NCI-H345 treated with DMSO at 0.1 percent for 48 hours (cell line): Measurements from ENCODE around the gene PALM2AKAP2.

ENCODE experiments used
- DNase-seq: peaks from one replicate; lab custom pipeline; 2025; ENCODE audit not compliant: unreplicated experiment; lab: John Stamatoyannopoulos, UW

PALM2AKAP2 gene

DNA sequence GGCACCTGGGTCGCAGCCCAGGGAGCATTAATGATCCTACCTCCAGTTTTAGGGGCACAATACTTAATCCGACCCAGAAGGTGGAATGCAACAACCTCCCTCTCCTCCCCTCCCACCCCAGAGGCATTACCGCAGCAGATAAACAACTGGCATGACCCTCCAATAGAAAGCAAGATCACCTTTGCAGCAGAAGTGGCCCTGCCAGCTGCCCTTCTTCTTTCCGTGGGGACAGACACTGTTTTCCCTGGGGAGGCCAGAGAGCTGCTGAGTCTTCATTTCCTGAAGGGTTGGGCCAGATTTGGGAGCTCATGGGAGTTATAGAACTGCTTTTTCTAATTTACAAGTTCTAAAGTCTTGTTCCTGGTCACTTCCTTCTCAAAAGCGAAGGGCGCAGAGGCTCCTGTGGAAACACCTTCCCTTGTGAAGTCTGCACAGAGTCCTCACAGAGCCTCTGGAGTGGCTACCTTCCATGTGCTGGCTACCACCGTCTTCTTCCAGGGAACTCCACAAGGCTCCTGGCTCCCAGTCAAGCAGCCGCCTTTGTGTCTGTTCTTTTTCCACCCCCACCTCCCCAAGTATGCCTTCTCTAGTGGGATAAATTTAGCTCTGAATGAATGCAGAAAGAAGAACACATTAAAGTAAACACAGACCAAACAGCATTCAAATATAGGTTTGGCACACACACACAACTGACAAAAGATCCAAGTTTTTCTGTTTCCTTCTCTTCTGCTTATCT, 8.0 kb upstream of the PALM2AKAP2 start:
- no peak for DNase-seq

DNA sequence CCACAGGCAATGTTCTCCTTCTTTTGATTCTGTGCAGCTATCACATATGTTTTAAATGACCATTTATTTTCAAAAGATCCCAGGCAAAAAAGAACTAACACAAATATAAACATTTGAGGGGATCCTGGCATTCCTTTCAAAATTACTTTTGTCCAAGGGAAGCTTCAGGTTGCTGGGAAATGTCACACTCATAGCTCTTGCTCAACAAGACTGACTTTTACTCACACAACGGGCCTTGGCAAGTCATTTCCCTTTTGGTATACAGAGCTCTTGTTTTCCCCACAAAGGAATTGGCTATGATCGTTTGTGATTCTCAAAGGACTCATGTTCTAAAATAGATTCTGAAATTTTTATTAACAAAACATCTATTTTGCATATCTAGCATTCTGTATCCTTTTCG, 4.5 kb upstream of the PALM2AKAP2 start:
- DNase-seq, result no peak

DNA sequence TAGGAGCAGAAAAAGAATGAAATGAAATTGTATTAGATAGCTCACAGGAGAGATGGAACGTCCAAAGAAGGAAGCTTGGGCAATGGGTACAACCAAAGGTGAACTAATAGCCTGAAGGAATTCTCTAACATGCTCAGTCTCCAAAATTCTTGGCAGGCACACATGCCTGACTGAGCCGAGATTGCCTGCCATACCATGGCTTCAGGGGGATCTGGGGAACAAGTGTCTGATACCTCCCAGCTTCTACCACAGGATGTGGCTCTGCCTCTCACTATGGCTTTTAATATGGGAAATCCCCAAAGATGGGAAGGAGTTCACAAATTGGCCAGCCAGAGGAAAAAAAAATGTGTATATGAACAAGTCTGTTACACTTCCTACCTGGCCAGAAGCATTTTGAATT, 3.6 kb upstream of the PALM2AKAP2 start:
- no peak for DNase-seq

- DNase-seq, result no peak
Observed at GRCh38 chr9:109780453-109781033, 545 bp downstream of the PALM2AKAP2 start.

DNA sequence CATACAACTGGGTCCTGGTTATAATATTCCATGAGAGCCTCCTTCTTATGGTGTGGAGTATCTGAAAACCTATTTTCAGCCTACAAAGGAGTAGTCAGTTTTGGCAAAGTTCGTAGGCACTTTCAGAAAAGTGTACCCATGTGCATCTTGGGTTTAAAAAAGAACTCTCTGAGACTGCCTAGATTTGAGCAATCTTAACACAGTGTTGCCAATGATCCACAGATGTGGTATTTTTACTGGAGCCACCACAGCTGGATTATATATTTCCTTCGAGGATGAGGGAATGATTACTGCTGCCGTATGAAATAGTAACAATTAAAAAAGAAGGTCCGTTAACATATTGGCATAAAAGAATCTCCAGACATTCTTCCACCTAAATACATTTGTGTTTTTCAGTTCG, 1.1 kb downstream of the PALM2AKAP2 start:
- DNase-seq, result no peak

GRCh38 chr9:109781541-109782197, 1.7 kb downstream of the PALM2AKAP2 start:
- no peak for DNase-seq

DNA sequence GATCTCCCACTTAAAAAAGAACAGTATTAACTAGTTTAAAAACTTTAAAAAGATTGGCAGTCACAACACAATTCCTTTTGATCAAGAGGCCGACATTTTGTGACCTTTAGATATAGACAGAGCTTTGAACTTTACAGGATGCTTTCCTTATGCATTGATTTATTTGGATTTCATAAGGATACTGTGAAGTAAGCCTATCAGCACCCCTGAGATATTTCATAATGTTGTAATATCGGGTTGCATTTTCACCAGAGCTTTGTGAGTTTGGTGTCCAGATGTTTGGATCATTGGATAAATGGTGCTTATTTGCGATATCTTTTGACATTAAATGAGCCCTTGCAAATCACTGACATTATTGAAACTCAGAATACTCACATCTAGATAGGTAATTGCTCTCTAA, 7.7 kb downstream of the PALM2AKAP2 start:
- DNase-seq, result no peak

- DNase-seq, result no peak
Observed at GRCh38 chr9:109789556-109789955, 9.6 kb downstream of the PALM2AKAP2 start.

- no peak for DNase-seq
Observed at GRCh38 chr9:109789971-109790370, 10.0 kb downstream of the PALM2AKAP2 start.

GRCh38 chr9:109791003-109791677, 11.1 kb downstream of the PALM2AKAP2 start:
- no peak for DNase-seq

DNA sequence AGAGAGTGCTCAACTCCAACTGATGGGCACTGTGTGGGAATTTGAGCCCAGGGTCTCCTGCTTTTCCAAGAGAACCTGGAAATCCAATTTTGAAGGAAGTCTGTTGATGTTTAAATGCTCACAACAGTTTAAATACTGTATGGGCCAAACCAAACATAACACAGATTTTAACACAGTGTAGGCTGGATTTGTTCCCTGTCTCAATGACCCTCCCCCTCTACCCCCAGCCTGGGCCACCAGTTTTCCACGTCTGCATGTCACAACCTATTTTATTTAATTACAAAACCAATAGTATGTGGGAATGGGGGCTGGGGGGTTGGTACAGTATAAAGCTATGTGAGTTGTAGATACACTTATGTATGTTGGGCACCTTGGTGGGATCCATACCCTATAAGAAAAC, 11.7 kb downstream of the PALM2AKAP2 start:
- no peak for DNase-seq

GRCh38 chr9:109792951-109793546, 13.1 kb downstream of the PALM2AKAP2 start:
- no peak for DNase-seq

- DNase-seq, result no peak
Observed at GRCh38 chr9:109793921-109794320, 13.9 kb downstream of the PALM2AKAP2 start.

DNA sequence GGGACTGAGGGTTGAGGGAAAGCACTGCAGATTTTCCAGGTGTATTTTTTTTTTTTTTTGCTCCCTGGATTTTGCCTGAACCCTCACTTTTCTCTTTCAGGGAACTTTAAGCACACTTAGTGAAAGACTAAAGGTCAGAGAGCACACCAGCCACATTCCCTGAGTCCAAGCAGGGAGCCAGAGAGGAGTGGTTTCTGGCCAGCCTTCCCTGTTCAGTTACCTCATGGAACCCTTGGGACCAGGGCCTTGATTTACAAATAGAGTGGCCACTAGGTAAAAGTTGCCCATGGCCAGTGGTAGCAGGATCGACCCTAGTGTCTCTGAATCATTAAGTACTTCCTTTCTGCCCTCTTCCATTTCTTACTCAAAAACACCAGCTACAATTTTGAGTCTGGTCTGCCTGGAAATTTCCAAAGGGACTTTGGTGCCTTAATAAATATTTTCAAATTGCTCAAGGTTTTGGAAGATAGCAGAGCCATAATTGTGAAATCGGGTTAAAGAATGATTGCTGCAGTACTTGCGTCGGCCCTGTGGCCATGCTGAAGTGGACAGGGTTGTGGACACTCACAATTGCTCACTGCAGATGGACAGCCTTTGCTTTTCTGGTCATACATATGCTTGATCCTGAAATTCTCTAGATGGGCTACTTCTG, 14.5 kb downstream of the PALM2AKAP2 start:
- no peak for DNase-seq

DNA sequence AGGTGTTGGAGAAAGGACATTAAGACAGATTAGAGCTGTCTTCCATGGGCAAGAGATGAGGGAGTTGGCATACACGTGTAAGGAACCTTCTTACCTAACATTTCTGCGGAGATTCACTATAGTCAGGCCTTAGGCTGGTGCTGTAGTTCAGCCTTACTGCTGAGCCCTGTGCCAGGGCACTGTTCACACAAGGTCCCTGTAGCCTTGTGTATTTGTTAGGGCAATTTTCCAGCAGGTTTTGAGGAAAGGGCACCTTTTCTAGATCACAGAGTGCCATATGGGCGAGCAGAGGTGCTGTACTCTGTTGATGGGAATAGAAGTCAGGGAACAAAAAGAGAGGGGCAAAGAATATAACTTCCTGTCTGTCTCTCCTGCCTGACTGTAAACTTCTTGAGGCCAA, 15.6 kb downstream of the PALM2AKAP2 start:
- DNase-seq, result no peak

- no peak for DNase-seq
Observed at GRCh38 chr9:109796078-109796477, 16.1 kb downstream of the PALM2AKAP2 start.

DNA sequence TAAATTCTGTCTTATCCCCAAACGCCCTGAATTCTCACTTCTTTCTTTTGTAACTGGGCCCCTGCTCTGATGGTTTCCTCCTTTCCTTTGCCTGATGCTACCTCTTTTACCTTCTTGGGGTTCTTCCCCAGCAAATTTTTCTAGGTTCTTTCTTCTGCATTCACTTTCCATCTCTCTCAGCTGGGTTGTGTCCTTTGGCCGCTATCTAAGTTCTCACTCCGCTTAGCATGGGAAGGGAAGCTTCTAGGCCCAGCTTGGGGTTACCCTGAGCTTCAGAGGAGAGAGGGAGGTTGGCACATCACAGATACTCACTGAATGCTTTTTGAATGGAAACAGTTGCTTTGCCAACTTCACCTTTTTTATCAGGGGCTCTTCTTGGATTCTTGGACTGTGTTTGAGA, 17.0 kb downstream of the PALM2AKAP2 start:
- no peak for DNase-seq

DNA sequence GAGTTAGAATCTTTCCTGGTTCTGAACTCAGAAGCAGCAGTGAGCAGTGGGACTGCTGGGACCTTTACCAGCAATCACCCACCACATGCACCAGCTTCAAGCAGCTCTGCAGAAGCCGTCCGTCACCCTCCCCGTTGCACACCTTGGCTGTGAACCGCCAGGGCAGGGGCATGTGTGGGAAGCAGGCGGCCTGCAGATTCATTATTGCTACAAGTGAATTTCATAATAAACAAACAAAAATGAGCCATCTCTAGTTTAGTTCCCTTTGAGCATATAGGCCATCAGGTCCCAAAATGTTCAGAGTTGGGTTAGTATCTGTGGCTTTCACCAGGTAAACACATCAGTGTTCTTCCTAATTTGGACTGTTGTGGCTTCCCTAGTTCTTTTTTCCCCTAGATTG, 17.5 kb downstream of the PALM2AKAP2 start:
- no peak for DNase-seq

DNA sequence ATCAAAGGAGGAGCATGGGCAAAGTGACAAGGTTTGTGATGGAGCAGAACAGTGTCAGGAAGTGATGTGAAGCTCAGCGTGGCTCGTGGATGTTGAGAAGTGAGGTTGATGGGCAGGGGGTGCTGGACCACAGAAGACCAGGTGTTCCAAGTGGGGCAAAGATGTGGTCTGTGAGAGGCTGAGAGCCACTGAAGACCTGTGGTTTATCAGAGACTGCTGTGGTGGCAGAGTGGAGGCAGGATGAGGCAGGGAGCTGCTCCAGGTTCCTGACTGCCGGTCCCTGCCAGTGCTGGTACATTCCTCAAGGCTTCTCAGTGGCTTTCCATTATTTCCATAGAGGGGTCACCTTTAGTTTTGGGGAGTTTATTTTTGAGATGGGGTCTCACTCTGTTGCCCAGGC, 19.1 kb downstream of the PALM2AKAP2 start:
- no peak for DNase-seq

GRCh38 chr9:109799792-109800191, 19.8 kb downstream of the PALM2AKAP2 start:
- no peak for DNase-seq

- DNase-seq, result no peak
Observed at GRCh38 chr9:109801484-109801883, 21.5 kb downstream of the PALM2AKAP2 start.
